GM12878 (cell line): Measurements from ENCODE around the gene ELMO3. TPM values are rescaled to one million over a fixed set of nuclear protein-coding genes. Genes with fewer than 3 reads are reported as not detected.

Experiments used
- ATAC-seq: fragments of 200-7000 bp; cut with Tn5 transposase; 3 replicates; pipeline ENCODE4 v1.9.1; 2020; ENCODE audit warnings: mild to moderate bottlenecking, moderate library complexity
- BruUV-seq: library from RNA; stranded (reverse); fragments of 400-500 nt; replicated peaks from 2 replicates; lab custom pipeline; 2021; lab: Mats Ljungman, UMichigan
- CTCF ChIA-PET: fragments of 300-600 bp; sonication (Branson Sonifier 250); formaldehyde crosslinking; extraction: SDS; loops from one replicate; lab custom pipeline; 2021; ENCODE audit warnings: inconsistent platforms; lab: Yijun Ruan, JAX
- POLR2A ChIA-PET: fragments of 350-600 bp; formaldehyde crosslinking; extraction: SDS; loops from one replicate; lab custom pipeline; 2021; ENCODE audit warnings: inconsistent platforms; lab: Charles Lee
- RAD21 ChIA-PET: fragments of 300-600 bp; sonication (Branson Sonifier 250); formaldehyde crosslinking; loops from one replicate; lab custom pipeline; 2023; ENCODE audit warnings: antibody characterized with exemption; ENCODE audit not compliant: unreplicated experiment; lab: Charles Lee
- SMC1A ChIA-PET: fragments of 300-600 bp; sonication (Branson Sonifier 250); formaldehyde crosslinking; loops from one replicate; lab custom pipeline; 2023; ENCODE audit not compliant: unreplicated experiment, uncharacterized antibody; lab: Charles Lee
- DNase-seq: peaks from one replicate; pipeline ENCODE4 v3.0.0-alpha.2; 2011; ENCODE audit warnings: low read depth, low spot score
- FAIRE-seq: peaks from 3 replicates; lab custom pipeline; 2011; peaks lifted over from hg19 to GRCh38; lab: Jason Lieb, UNC
- H2AFZ ChIP-seq: 2 replicates; pipeline ENCODE4 v1.6.0; 2011; ENCODE audit warnings: low read depth, low read length, control low read depth; ENCODE audit not compliant: control insufficient read depth
- H3K27ac ChIP-seq: 2 replicates; pipeline ENCODE4 v1.5.1; 2011; ENCODE audit warnings: control low read depth; ENCODE audit not compliant: control insufficient read depth, insufficient read depth
- H3K27me3 ChIP-seq, 2 experiments: replicated peaks in 1 of 2; 2 replicates each; pipeline versions ENCODE4 v1.6.0 to v1.6.1; 2011; ENCODE audit warnings: low read length in 1 of 2; ENCODE audit not compliant: control insufficient read depth in 2 of 2, insufficient read depth in 2 of 2
- H3K36me3 ChIP-seq, 2 experiments: 2 replicates each; pipeline ENCODE4 v1.5.1; 2011; ENCODE audit warnings: low read length in 1 of 2; ENCODE audit not compliant: control insufficient read depth in 2 of 2, insufficient read depth in 2 of 2
- H3K4me1 ChIP-seq: 2 replicates; pipeline ENCODE4 v1.6.1; 2011; ENCODE audit warnings: mild to moderate bottlenecking, low read length, moderate library complexity, mixed read lengths; ENCODE audit not compliant: control insufficient read depth, insufficient read depth
- H3K4me2 ChIP-seq: 2 replicates; pipeline ENCODE4 v1.6.0; 2011; ENCODE audit warnings: control low read depth; ENCODE audit not compliant: control insufficient read depth, insufficient read depth
- H3K4me3 ChIP-seq: fragments of 200-600 bp; sonication (generic); 2 replicates; pipeline ENCODE4 v1.5.1; 2016
- H3K79me2 ChIP-seq: 2 replicates; pipeline ENCODE4 v1.6.0; 2011; ENCODE audit warnings: low read length; ENCODE audit not compliant: control insufficient read depth, insufficient read depth
- H3K9ac ChIP-seq: 2 replicates; pipeline ENCODE4 v1.8.0; 2011; ENCODE audit warnings: low read length, control low read depth, mixed read lengths; ENCODE audit not compliant: control insufficient read depth, insufficient read depth
- H3K9me3 ChIP-seq: replicated peaks from 3 replicates; pipeline ENCODE4 v1.5.1; 2011; ENCODE audit warnings: mild to moderate bottlenecking, low read length; ENCODE audit not compliant: control insufficient read depth, insufficient read depth
- H4K20me1 ChIP-seq: 2 replicates; pipeline ENCODE4 v1.6.0; 2011; ENCODE audit not compliant: control insufficient read depth, insufficient read depth
- BHLHE40 ChIP-seq, 2 experiments: fragments of 450-650 bp in 1 of 2; IDR thresholded peaks; 2 replicates each; pipeline ENCODE4 v1.6.1; 2011 to 2017; ENCODE audit warnings: low read depth in 2 of 2, borderline replicate concordance in 1 of 2, improper control_type of control experiment in 1 of 2, low read length in 1 of 2, mild to moderate bottlenecking in 1 of 2
- HSF1 ChIP-seq: fragments of 150-350 bp; IDR thresholded peaks from 2 replicates; pipeline ENCODE4 v1.6.1; 2014; ENCODE audit warnings: mild to moderate bottlenecking, low read depth, low read length
- MYC ChIP-seq: IDR thresholded peaks from 2 replicates; pipeline ENCODE4 v1.6.1; 2011; ENCODE audit warnings: mild to moderate bottlenecking, low read length, moderate library complexity, inconsistent platforms; ENCODE audit not compliant: insufficient read depth, insufficient replicate concordance, insufficient read length, severe bottlenecking
- POLR2AphosphoS5 ChIP-seq: IDR thresholded peaks from 2 replicates; pipeline ENCODE4 v1.6.1; 2011; ENCODE audit warnings: mild to moderate bottlenecking, low read length, inconsistent platforms
- SMARCA5 ChIP-seq: fragments of 450-650 bp; IDR thresholded peaks from 2 replicates; pipeline ENCODE4 v1.6.1; 2017; ENCODE audit warnings: mild to moderate bottlenecking
- STAT3 ChIP-seq: IDR thresholded peaks from 2 replicates; pipeline ENCODE4 v1.6.1; 2011; ENCODE audit warnings: low read depth, low read length, improper control_type of control experiment
- YY1 ChIP-seq: IDR thresholded peaks from 2 replicates; pipeline ENCODE4 v1.6.1; 2011; ENCODE audit warnings: low read depth, mild to moderate bottlenecking, low read length
- WGBS: methylation state at CpG from one replicate; pipeline ENCODE4 v1.1.6; 2016; ENCODE audit warnings: low lambda C conversion rate; ENCODE audit not compliant: insufficient replicate concordance, insufficient coverage; ENCODE audit errors: missing lambda C conversion rate; 5-methylcytosine and 5-hydroxymethylcytosine counted together
- in situ Hi-C: fragments of 300-500 bp; cut with MboI; formaldehyde crosslinking; loops from 9 replicates; pipeline ENCODE4 v1.14.3; 2018; ENCODE audit warnings: mixed read lengths
- intact Hi-C: fragments of 100-400 bp; cut with micrococcal nuclease; formaldehyde crosslinking; loops from one replicate; pipeline ENCODE4 v1.14.2; 2022; ENCODE audit not compliant: unreplicated experiment
- polyA plus RNA-seq, 11 experiments: library from polyadenylated mRNA; depleted of rRNA in 4 of 11; unstranded in 6 of 11; stranded (reverse) in 5 of 11; fragments of >200 nt; fragmentation: Nextera tagmentation in 4 of 11; fragmentation: Illumina TruSeq in 1 of 11; extraction: Ambion mirVana in 4 of 11; extraction: Trizol in 1 of 11; gene quantifications; 1 replicate in 1 of 11; 2 replicates in 10 of 11; pipeline versions ENCODE4 v1.2.1 to v1.2.3, GENCODE V29; 2011 to 2016; ENCODE audit warnings: inconsistent platforms in 2 of 11, missing spikeins in 2 of 11, low read depth in 1 of 11
- total RNA-seq, 4 experiments: library from RNA; depleted of rRNA in 3 of 4; stranded (reverse); fragments of >200 nt in 3 of 4; fragmentation: Illumina TruSeq in 1 of 4; extraction: Trizol in 1 of 4; gene quantifications; 2 replicates each; pipeline versions ENCODE4 v1.2.1 to v1.2.3, GENCODE V29; 2013 to 2021

Gene ELMO3
- total and polyA plus RNA-seq, 10 of the 15 experiments (the other 5 are each of a cell fraction or from before 2014, with no cell fraction given) = 0.05 to 4.7 (median 0.96) TPM; not detected in 1

- RAD21 ChIA-PET = interaction anchor here (0.6 to 3.1 kb wide), 10 partner anchors 10 to 209 kb away, joined by 3 to 35 read pairs (median 4); partner anchors contain the start of genes FHOD1, NOL3 and PLEKHG4
- SMC1A ChIA-PET = interaction anchor here (0.7 to 2.6 kb wide), 10 partner anchors 9 to 208 kb away, joined by 3 to 21 read pairs (median 4); partner anchors contain the start of genes ELMO3, FBXL8, FHOD1 and SLC9A5
- ATAC-seq = peak; percentile 4
- H3K4me1 ChIP-seq = peaks cover 12% of the 10 kb centered on the region
- DNase-seq = no peak
- peak overlapping the region; percentile 85 for H2AFZ ChIP-seq
- no peak for FAIRE-seq
- CTCF ChIA-PET = interaction anchor here (0.6 to 2.5 kb wide), 15 partner anchors 9 to 255 kb away, joined by 3 to 25 read pairs (median 5); partner anchors contain the start of genes ATP6V0D1, E2F4, ELMO3 and EXOC3L1
- POLR2A ChIA-PET = interaction anchor here (0.6 to 7.7 kb wide), 11 partner anchors 11 to 245 kb away, joined by 3 to 100 read pairs (median 5); partner anchors contain the start of genes E2F4, EXOC3L1, FHOD1 and NOL3
- no peaks in the 10 kb centered on the region for H3K27me3 ChIP-seq
- in situ Hi-C loops = no loop called here
- BruUV-seq = TSS peak; percentile 65
- peaks cover 11 to 20% of the 10 kb centered on the region in 2 experiments; a peak in 3 of 4 replicates for H3K36me3 ChIP-seq
- peak overlapping the region; percentile 87 for H3K4me3 ChIP-seq
- peak overlapping the region; percentile 54 for H3K27ac ChIP-seq
- H3K79me2 ChIP-seq = peaks cover 18% of the 10 kb centered on the region
- peak overlapping the region; percentile 84 for H3K4me2 ChIP-seq
- 0 out of 2 replicates have a peak, but pooled peaks have one; percentile 17 for TF ChIP-seq SMARCA5
- TF ChIP-seq BHLHE40 (IDR thresholded peaks at IDR 0.05; ENCODE audit: borderline replicate concordance in 1 of 2, low read depth in 2 of 2, low read length in 1 of 2) = no peak
- TF ChIP-seq YY1 = peak; percentile 44; the same call in 1 of the 2 replicates
- no peak for TF ChIP-seq HSF1
- no peak for TF ChIP-seq STAT3
- peak; percentile 58; the same call in 1 of the 2 replicates for TF ChIP-seq POLR2AphosphoS5
- TF ChIP-seq MYC = peak; percentile 16
- H4K20me1 ChIP-seq = no peaks in the 10 kb centered on the region
- WGBS = 7% methylated on average over 12 of the region's 12 CpGs
- H3K9ac ChIP-seq = peak overlapping the region; percentile 73
- H3K9me3 ChIP-seq = no peaks in the 10 kb centered on the region
- intact Hi-C loops = no loop called here
These were observed 27.4 kb downstream of the ELMO3 start for GRCh38 chr16:67226295-67226803.
